ENCODE measurements around the gene UPB1. TPM values are rescaled to one million over a fixed set of nuclear protein-coding genes. Genes with fewer than 3 reads are reported as not detected.

Gene UPB1
- total RNA-seq, 1 experiment from 2014 or later: 0.09 TPM

- TF ChIP-seq MLX (CRISPR knock-in tag; IDR thresholded peaks at IDR 0.05) (no peak), ZNF281 (CRISPR knock-in tag; IDR thresholded peaks at IDR 0.05) (no peak), PRDM15 (CRISPR knock-in tag; IDR thresholded peaks at IDR 0.05) (no peak), ZNF425 (CRISPR knock-in tag; conservative IDR thresholded peaks at IDR 0.05) (no peak), NFATC4 (CRISPR knock-in tag; IDR thresholded peaks at IDR 0.05) (no peak), PREB (CRISPR knock-in tag; IDR thresholded peaks at IDR 0.05; ENCODE audit: borderline replicate concordance) (no peak), CBFB (CRISPR knock-in tag; IDR thresholded peaks at IDR 0.05; ENCODE audit: low read depth) (no peak), E2F1 (CRISPR knock-in tag; IDR thresholded peaks at IDR 0.05) (no peak; the same call in 1 of the 2 replicates), SMAD3 (CRISPR knock-in tag; IDR thresholded peaks at IDR 0.05; ENCODE audit: borderline replicate concordance) (no peak), GTF2I (CRISPR knock-in tag; conservative IDR thresholded peaks at IDR 0.05) (no peak), GRHL2 (CRISPR knock-in tag; IDR thresholded peaks at IDR 0.05; ENCODE audit: insufficient replicate concordance, severe bottlenecking) (no peak), CDX4 (CRISPR knock-in tag; IDR thresholded peaks at IDR 0.05; ENCODE audit: borderline replicate concordance) (no peak), STAT6 (CRISPR knock-in tag; conservative IDR thresholded peaks at IDR 0.05; ENCODE audit: low read depth) (no peak), ESRRA (CRISPR knock-in tag; IDR thresholded peaks at IDR 0.05; ENCODE audit: borderline replicate concordance) (no peak), ZNF416 (CRISPR knock-in tag; IDR thresholded peaks at IDR 0.05) (peak; percentile 6; the same call in 1 of the 2 replicates), NFE2L1 (CRISPR knock-in tag; IDR thresholded peaks at IDR 0.05) (peak; percentile 66; the same call in 1 of the 2 replicates), ZMAT4 (CRISPR knock-in tag; IDR thresholded peaks at IDR 0.05) (no peak), SOX15 (CRISPR knock-in tag; IDR thresholded peaks at IDR 0.05) (no peak), ZNF423 (CRISPR knock-in tag; IDR thresholded peaks at IDR 0.05) (no peak), ZNF396 (CRISPR knock-in tag; IDR thresholded peaks at IDR 0.05; ENCODE audit: borderline replicate concordance) (no peak), JAZF1 (CRISPR knock-in tag; IDR thresholded peaks at IDR 0.05) (no peak), ZNF263 (CRISPR knock-in tag; IDR thresholded peaks at IDR 0.05; ENCODE audit: low read depth) (no peak)
Observed at GRCh38 chr22:24555165-24556039, 60.3 kb downstream of the UPB1 start, which contains the start of gene SNRPD3 (continued).

All from WTC11 (cell line).